ENCODE measurements around the gene DUS4L. TPM values are rescaled to one million over a fixed set of nuclear protein-coding genes. Genes with fewer than 3 reads are reported as not detected.

Gene DUS4L
- total RNA-seq, 1 experiment from 2014 or later, result 10.2 TPM

DNA sequence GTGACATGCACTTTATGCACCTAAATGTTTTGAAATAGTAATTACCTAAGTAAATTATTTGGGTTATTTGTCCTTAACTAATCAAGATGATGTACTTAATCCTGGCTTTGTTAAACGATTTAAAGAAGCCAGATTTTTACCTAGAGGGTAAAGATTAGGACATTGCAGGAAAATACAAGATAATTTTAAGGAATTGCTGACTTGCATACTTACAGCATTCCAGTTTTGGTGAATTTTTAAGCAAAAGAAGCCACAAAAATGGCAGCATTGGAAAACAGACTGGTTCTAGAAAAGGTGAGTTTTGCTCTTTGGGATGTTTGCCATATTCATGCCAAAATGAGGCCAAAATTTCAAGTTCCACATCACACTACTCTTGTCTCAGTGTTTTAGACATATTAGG, 49.7 kb downstream of the DUS4L start:
- TF ChIP-seq, protein P1, sequence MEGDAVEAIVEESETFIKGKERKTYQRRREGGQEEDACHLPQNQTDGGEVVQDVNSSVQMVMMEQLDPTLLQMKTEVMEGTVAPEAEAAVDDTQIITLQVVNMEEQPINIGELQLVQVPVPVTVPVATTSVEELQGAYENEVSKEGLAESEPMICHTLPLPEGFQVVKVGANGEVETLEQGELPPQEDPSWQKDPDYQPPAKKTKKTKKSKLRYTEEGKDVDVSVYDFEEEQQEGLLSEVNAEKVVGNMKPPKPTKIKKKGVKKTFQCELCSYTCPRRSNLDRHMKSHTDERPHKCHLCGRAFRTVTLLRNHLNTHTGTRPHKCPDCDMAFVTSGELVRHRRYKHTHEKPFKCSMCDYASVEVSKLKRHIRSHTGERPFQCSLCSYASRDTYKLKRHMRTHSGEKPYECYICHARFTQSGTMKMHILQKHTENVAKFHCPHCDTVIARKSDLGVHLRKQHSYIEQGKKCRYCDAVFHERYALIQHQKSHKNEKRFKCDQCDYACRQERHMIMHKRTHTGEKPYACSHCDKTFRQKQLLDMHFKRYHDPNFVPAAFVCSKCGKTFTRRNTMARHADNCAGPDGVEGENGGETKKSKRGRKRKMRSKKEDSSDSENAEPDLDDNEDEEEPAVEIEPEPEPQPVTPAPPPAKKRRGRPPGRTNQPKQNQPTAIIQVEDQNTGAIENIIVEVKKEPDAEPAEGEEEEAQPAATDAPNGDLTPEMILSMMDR (conservative IDR thresholded peaks at IDR 0.05; ENCODE audit: low read depth, low read length), result no peak
- TF ChIP-seq EZH2phosphoT487 (IDR thresholded peaks at IDR 0.05; ENCODE audit: borderline replicate concordance, low read length) (no peak), EZH2 (IDR thresholded peaks at IDR 0.05; ENCODE audit: low read length, unreplicated experiment) (no peak)
- no peaks in the 10 kb centered on the region for H3K79me2 ChIP-seq (ENCODE audit: low read length)
- H3K4me3 ChIP-seq (ENCODE audit: low read length), result no peak overlapping the region
- DNase-seq (no peak), ATAC-seq (no peak)
- H4K20me1 ChIP-seq (ENCODE audit: low read length), result no peaks in the 10 kb centered on the region
- peak overlapping the region; percentile 51 for H3K27ac ChIP-seq (ENCODE audit: low read length)
- no peak overlapping the region for H3K9ac ChIP-seq (ENCODE audit: low read length)
- POLR2A ChIA-PET (ENCODE audit: unreplicated experiment), result no interaction called here
- H3K27me3 ChIP-seq (ENCODE audit: low read length), result no peaks in the 10 kb centered on the region
- no TSS peak for BruUV-seq (replicated peaks)
- H3K9me3 ChIP-seq (ENCODE audit: low read length), result no peaks in the 10 kb centered on the region
- CTCF ChIA-PET, result no interaction called here
- H3K4me2 ChIP-seq (ENCODE audit: low read length), result peak overlapping the region; percentile 63; the same call in 1 of the 2 replicates
- peaks cover 45% of the 10 kb centered on the region for H3K4me1 ChIP-seq (ENCODE audit: insufficient read depth, low read length)
- 0 out of 2 replicates have a peak, but pooled peaks cover 9% of the 10 kb centered on the region for H3K36me3 ChIP-seq (ENCODE audit: low read depth, low read length)
- H2AFZ ChIP-seq (ENCODE audit: low read length), result no peak overlapping the region
- no peaks in the 10 kb centered on the region for H3K9me2 ChIP-seq (replicated peaks; ENCODE audit: low read length)
- intact Hi-C loops (cut with micrococcal nuclease), result loop anchor here (5.0 kb wide), 1 partner anchor 46 kb away; no protein-coding TSS in a partner anchor
- peaks cover 5% of the 10 kb centered on the region for H3F3A ChIP-seq (ENCODE audit: low read length, unreplicated experiment)

- TF ChIP-seq EZH2phosphoT487 (IDR thresholded peaks at IDR 0.05; ENCODE audit: borderline replicate concordance, low read length) (no peak), EZH2 (IDR thresholded peaks at IDR 0.05; ENCODE audit: low read length, unreplicated experiment) (no peak)
- TF ChIP-seq, protein P1 (conservative IDR thresholded peaks at IDR 0.05; ENCODE audit: low read depth, low read length), result no peak
- ChIA-PET CTCF (no interaction called here), POLR2A (ENCODE audit: unreplicated experiment) (interaction anchor here (0.6 kb wide), 1 partner anchor 26 kb away, joined by 5 read pairs; no protein-coding TSS in a partner anchor)
- no peaks in the 10 kb centered on the region for H3K9me2 ChIP-seq (replicated peaks; ENCODE audit: low read length)
- H3K27ac ChIP-seq (ENCODE audit: low read length), result peak overlapping the region; percentile 51
- H2AFZ ChIP-seq (ENCODE audit: low read length), result no peak overlapping the region
- H3K27me3 ChIP-seq (ENCODE audit: low read length), result no peaks in the 10 kb centered on the region
- H3F3A ChIP-seq (ENCODE audit: low read length, unreplicated experiment), result peaks cover 5% of the 10 kb centered on the region
- H3K9me3 ChIP-seq (ENCODE audit: low read length), result no peaks in the 10 kb centered on the region
- no peak overlapping the region for H3K9ac ChIP-seq (ENCODE audit: low read length)
- H3K36me3 ChIP-seq (ENCODE audit: low read depth, low read length), result 0 out of 2 replicates have a peak, but pooled peaks cover 9% of the 10 kb centered on the region
- no peak overlapping the region for H3K4me3 ChIP-seq (ENCODE audit: low read length)
- H3K79me2 ChIP-seq (ENCODE audit: low read length), result no peaks in the 10 kb centered on the region
- peaks cover 45% of the 10 kb centered on the region for H3K4me1 ChIP-seq (ENCODE audit: insufficient read depth, low read length)
- intact Hi-C loops (cut with micrococcal nuclease), result loop anchor here (5.0 kb wide), 1 partner anchor 47 kb away; no protein-coding TSS in a partner anchor
- H3K4me2 ChIP-seq (ENCODE audit: low read length), result peak overlapping the region; percentile 63
- ATAC-seq (peak; percentile 32), DNase-seq (peak; percentile 28)
- no peaks in the 10 kb centered on the region for H4K20me1 ChIP-seq (ENCODE audit: low read length)
- no TSS peak for BruUV-seq (replicated peaks)
Measured at GRCh38 chr7:107613948-107614347, 50.2 kb downstream of the DUS4L start.

DNA sequence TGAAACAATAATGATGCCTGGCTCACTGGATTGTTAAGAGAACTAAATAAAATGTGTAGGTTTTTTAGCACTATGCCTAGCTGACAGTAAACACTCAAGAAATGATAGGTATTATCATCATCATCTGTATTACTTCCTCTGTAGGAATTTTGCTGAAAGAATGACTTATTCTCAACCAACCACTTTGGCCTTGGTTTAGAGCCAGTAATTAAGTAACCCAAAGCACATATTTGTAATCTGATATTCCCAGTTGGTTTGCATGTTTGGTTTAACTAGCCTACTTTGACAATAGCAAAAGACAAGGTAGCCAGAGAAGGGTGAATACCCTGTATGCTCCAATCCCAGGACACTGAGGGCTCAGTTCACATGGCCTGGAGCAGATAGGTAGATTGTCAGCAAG, 50.7 kb downstream of the DUS4L start:
- Histone ChIP-seq H3K27me3 (ENCODE audit: low read length) (no peaks in the 10 kb centered on the region), H3K36me3 (ENCODE audit: low read depth, low read length) (0 out of 2 replicates have a peak, but pooled peaks cover 9% of the 10 kb centered on the region), H3K27ac (ENCODE audit: low read length) (peak overlapping the region; percentile 51), H3K4me3 (ENCODE audit: low read length) (no peak overlapping the region), H2AFZ (ENCODE audit: low read length) (no peak overlapping the region), H4K20me1 (ENCODE audit: low read length) (no peaks in the 10 kb centered on the region), H3K9ac (ENCODE audit: low read length) (no peak overlapping the region), H3K9me3 (ENCODE audit: low read length) (no peaks in the 10 kb centered on the region), H3K4me1 (ENCODE audit: insufficient read depth, low read length) (peaks cover 45% of the 10 kb centered on the region), H3F3A (ENCODE audit: low read length, unreplicated experiment) (peaks cover 5% of the 10 kb centered on the region), H3K9me2 (replicated peaks; ENCODE audit: low read length) (no peaks in the 10 kb centered on the region), H3K79me2 (ENCODE audit: low read length) (no peaks in the 10 kb centered on the region), H3K4me2 (ENCODE audit: low read length) (peak overlapping the region; percentile 63)
- ChIA-PET CTCF (no interaction called here), POLR2A (ENCODE audit: unreplicated experiment) (interaction anchor here (0.6 kb wide), 1 partner anchor 27 kb away, joined by 5 read pairs; no protein-coding TSS in a partner anchor)
- ATAC-seq (peak; percentile 87), DNase-seq (peak; percentile 83)
- intact Hi-C loops (cut with micrococcal nuclease), result loop anchor here (5.0 kb wide), 1 partner anchor 47 kb away; no protein-coding TSS in a partner anchor
- TF ChIP-seq EZH2phosphoT487 (IDR thresholded peaks at IDR 0.05; ENCODE audit: borderline replicate concordance, low read length) (no peak), EZH2 (IDR thresholded peaks at IDR 0.05; ENCODE audit: low read length, unreplicated experiment) (no peak)
- TF ChIP-seq, protein P1 (conservative IDR thresholded peaks at IDR 0.05; ENCODE audit: low read depth, low read length), result no peak
- no TSS peak for BruUV-seq (replicated peaks)
